ENCODE measurements around the gene ARHGEF17.

ARHGEF17 gene

DNA sequence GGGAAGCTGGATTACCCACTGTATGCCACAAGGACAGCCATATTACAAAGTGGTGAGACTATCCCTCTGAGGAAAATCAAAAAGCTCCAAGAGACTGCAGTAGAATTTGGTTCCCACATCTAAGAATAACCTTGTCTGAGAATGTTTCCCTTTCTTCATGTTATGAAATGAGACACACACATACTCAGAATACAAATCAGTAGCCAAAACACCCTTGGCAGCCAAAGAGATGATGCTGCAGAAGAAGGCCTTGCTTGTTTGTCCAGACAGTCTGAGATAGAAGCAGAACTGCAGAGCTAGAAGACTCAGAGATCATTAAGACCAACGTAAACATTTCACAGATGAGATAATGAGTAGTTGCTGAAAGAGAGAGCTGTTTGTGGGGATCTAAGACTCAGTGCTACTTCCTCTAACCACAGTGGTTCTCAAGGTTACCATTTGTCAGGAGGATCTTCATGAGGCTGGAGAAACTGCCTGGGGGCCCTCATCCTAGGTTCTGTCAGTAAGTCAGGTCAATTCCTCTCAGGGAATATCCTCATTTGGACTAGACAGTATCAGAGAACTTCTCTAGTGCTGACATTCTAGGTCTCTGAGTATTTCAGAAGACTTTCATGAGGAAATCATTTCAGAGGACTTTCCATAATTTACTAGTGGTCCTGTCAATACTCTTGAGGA, 107.0 kb downstream of the ARHGEF17 start:
- FAIRE-seq, result no peak

DNA sequence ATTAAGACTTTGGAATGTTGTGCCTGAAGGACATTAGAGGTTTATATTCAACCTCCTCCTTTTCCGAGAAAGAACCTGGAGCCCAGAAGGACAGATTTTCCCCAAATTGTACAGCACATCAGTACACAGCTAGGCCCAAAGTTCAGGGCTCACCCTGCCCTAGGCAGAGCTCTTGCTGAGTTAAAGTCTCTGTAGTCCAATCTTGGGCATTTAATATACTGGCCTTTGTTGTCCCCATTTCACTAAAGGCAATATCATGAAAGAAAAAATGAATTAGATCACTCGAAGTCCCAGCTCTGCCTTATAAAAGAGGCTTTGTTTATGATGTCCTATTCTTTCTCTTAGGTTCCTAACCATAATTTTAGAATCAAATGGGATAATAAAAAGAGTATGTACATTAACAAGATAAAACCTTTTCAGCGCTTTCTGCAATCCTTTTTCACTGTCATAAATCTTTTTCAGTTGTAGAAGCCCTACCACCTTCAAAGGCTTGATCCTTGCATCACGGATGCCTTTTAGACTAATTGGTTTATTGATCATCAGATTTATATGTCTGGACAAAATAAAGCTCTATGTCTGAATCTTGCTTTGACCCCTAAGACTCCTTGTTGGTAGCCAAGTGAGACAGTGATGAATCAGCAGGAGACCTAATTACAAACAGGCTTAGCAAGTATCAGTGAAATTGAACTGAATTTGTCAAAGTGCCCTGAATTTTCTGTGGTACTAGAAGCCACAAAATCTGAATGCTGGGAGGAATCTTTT, 108.0 kb downstream of the ARHGEF17 start:
- no peak for FAIRE-seq

DNA sequence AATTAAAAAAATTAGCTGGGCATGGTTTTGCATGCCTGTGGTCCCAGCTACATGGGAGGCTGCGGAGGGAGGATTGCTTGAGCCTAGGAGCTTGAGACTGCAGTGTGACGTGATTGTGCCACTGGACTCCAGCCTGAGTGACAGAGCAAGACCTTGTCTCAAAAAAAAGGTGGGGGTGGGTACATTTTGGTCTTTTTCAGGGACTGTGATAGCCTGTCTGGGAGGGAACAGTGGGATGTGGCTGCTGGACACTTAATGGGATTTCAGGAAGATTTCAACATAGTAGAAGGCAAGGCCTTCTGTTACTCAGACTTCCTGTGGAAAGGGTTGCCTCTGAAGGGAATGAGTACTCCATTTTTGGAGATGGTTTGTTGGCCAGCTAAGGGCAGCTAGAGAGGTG, 108.7 kb downstream of the ARHGEF17 start:
- FAIRE-seq, result no peak
